CD14-positive monocyte (primary cell): ENCODE measurements around the gene CD151. TPM values are rescaled to one million over a fixed set of nuclear protein-coding genes. Genes with fewer than 3 reads are reported as not detected.

ENCODE experiments used
- DNase-seq, 3 donors: peaks; one replicate each; pipeline ENCODE4 v3.0.0-alpha.2; 2011 to 2022
- H2AFZ ChIP-seq: 2 replicates; pipeline ENCODE4 v1.6.0; 2012; ENCODE audit warnings: mild to moderate bottlenecking, low read depth, low read length, inconsistent platforms; ENCODE audit not compliant: insufficient read depth, poor library complexity, severe bottlenecking
- H3K27ac ChIP-seq, 2 donors: 1 replicate in 1 of 2; 2 replicates in 1 of 2; pipeline ENCODE4 v1.5.1; 2012 to 2013; ENCODE audit warnings: low read length in 2 of 2, control low read depth in 1 of 2, inconsistent platforms in 1 of 2, low read depth in 1 of 2, mild to moderate bottlenecking in 1 of 2
- H3K27me3 ChIP-seq, 2 donors: one replicate each; pipeline versions ENCODE4 v1.6.0 to v1.6.1; 2011 to 2013; ENCODE audit warnings: low read length in 2 of 2; ENCODE audit not compliant: control insufficient read depth in 2 of 2, insufficient read depth in 2 of 2
- H3K36me3 ChIP-seq, 2 donors: replicated peaks in 1 of 2; 1 replicate in 1 of 2; 2 replicates in 1 of 2; pipeline versions ENCODE4 v1.5.1 to v1.6.1; 2012 to 2013; ENCODE audit warnings: low read length in 2 of 2, control low read depth in 1 of 2, inconsistent platforms in 1 of 2, mild to moderate bottlenecking in 1 of 2; ENCODE audit not compliant: insufficient read depth in 2 of 2, control insufficient read depth in 1 of 2
- H3K4me1 ChIP-seq, 2 donors: 1 replicate in 1 of 2; 2 replicates in 1 of 2; pipeline versions ENCODE4 v1.5.1 to v1.6.1; 2012 to 2013; ENCODE audit warnings: low read length in 2 of 2, control low read depth in 1 of 2, inconsistent platforms in 1 of 2, mild to moderate bottlenecking in 1 of 2, moderate library complexity in 1 of 2; ENCODE audit not compliant: insufficient read depth in 2 of 2, control insufficient read depth in 1 of 2
- H3K4me2 ChIP-seq: replicated peaks from 2 replicates; pipeline ENCODE3; 2012; ENCODE audit warnings: low read length, moderate library complexity, mild to moderate bottlenecking; ENCODE audit not compliant: poor library complexity, severe bottlenecking; ENCODE audit errors: extremely low read depth
- H3K4me3 ChIP-seq, 3 experiments: fragments of 200-600 bp in 1 of 3; sonication (generic) in 1 of 3; replicated peaks in 1 of 3; 1 replicate in 2 of 3; 2 replicates in 1 of 3; pipeline ENCODE4 v1.5.1; 2011 to 2013; ENCODE audit warnings: low read length in 3 of 3, mild to moderate bottlenecking in 3 of 3, control low read depth in 2 of 3, low read depth in 2 of 3, inconsistent platforms in 1 of 3, moderate library complexity in 1 of 3
- H3K79me2 ChIP-seq: 2 replicates; pipeline ENCODE4 v1.6.0; 2012; ENCODE audit warnings: mild to moderate bottlenecking, control low read depth, inconsistent platforms, low read length, moderate library complexity; ENCODE audit not compliant: insufficient read depth
- H3K9ac ChIP-seq: 2 replicates; pipeline ENCODE4 v1.6.0; 2017; ENCODE audit warnings: low read length, mild to moderate bottlenecking; ENCODE audit not compliant: insufficient read depth, poor library complexity, severe bottlenecking
- H3K9me3 ChIP-seq, 2 donors: replicated peaks in 1 of 2; 1 replicate in 1 of 2; 2 replicates in 1 of 2; pipeline versions ENCODE4 v1.5.1 to v1.6.1; 2012 to 2013; ENCODE audit warnings: low read length in 2 of 2, control low read depth in 1 of 2; ENCODE audit not compliant: control insufficient read depth in 1 of 2, insufficient read depth in 1 of 2
- H4K20me1 ChIP-seq: 2 replicates; pipeline ENCODE4 v1.6.0; 2012; ENCODE audit warnings: mild to moderate bottlenecking, low read length, control low read depth, moderate library complexity; ENCODE audit not compliant: insufficient read depth
- H3K27ac Mint-ChIP-seq, 7 donors: one replicate each; pipeline ENCODE4 v1.8.0; 2020; ENCODE audit warnings: mild to moderate bottlenecking in 7 of 7, mixed read lengths in 7 of 7, moderate library complexity in 6 of 7, inconsistent platforms in 2 of 7
- H3K27me3 Mint-ChIP-seq, 3 donors: one replicate each; pipeline ENCODE4 v1.8.0; 2021 to 2022; ENCODE audit warnings: low read depth in 3 of 3, mild to moderate bottlenecking in 3 of 3, mixed read lengths in 3 of 3, moderate library complexity in 3 of 3, inconsistent platforms in 1 of 3
- H3K36me3 Mint-ChIP-seq, 2 donors: one replicate each; pipeline ENCODE4 v1.8.0; 2020; ENCODE audit warnings: mixed read lengths in 2 of 2, inconsistent platforms in 1 of 2, mild to moderate bottlenecking in 1 of 2
- H3K4me1 Mint-ChIP-seq: one replicate; pipeline ENCODE4 v1.8.0; 2020; ENCODE audit warnings: mild to moderate bottlenecking, mixed read lengths
- H3K4me3 Mint-ChIP-seq, 2 donors: one replicate each; pipeline ENCODE4 v1.8.0; 2020; ENCODE audit warnings: mild to moderate bottlenecking in 2 of 2, mixed read lengths in 2 of 2, moderate library complexity in 1 of 2
- H3K9me3 Mint-ChIP-seq, 7 donors: one replicate each; pipeline ENCODE4 v1.8.0; 2020 to 2022; ENCODE audit warnings: mixed read lengths in 7 of 7, mild to moderate bottlenecking in 6 of 7, moderate library complexity in 6 of 7, inconsistent platforms in 2 of 7
- WGBS: methylation state at CpG from one replicate; pipeline ENCODE4 v1.1.5; 2013; ENCODE audit warnings: missing lambda C conversion rate; ENCODE audit not compliant: insufficient coverage; 5-methylcytosine and 5-hydroxymethylcytosine counted together
- intact Hi-C, 2 donors: fragments of 100-400 bp; cut with micrococcal nuclease; formaldehyde crosslinking; loops; one replicate each; pipeline versions ENCODE4 v1.15.0 to v1.15.1; 2023
- polyA plus RNA-seq, 3 donors: library from polyadenylated mRNA; depleted of rRNA in 1 of 3; unstranded in 2 of 3; stranded (reverse) in 1 of 3; fragments of 300-500 nt in 2 of 3; fragments of >200 nt in 1 of 3; fragmentation: Illumina TruSeq in 2 of 3; gene quantifications; 1 replicate in 2 of 3; 2 replicates in 1 of 3; pipeline ENCODE4 v1.2.3, GENCODE V29; 2012 to 2021
- TF ChIP-seq, protein P1 (sequence below): fragments of 200-600 bp; IDR thresholded peaks from one replicate; pipeline ENCODE4 v1.8.0; 2022; ENCODE audit warnings: antibody characterized with exemption, mild to moderate bottlenecking

The CD151 gene
- polyA plus RNA-seq, 3 donors = 18.1 to 200 (median 57.4) TPM

DNA sequence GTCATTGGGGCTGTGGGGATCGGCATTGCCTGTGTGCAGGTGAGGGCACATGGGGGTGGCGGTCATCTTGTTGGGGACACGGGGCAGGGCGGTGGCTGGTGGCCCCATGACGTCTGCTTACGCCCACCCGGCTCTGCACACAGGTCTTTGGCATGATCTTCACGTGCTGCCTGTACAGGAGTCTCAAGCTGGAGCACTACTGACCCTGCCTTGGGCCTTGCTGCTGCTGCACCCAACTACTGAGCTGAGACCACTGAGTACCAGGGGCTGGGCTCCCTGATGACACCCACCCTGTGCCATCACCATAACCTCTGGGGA, 5.2 kb downstream of the CD151 start:
- peaks cover 38% of the 10 kb centered on the region for H3K4me1 Mint-ChIP-seq
- TF ChIP-seq, protein P1, sequence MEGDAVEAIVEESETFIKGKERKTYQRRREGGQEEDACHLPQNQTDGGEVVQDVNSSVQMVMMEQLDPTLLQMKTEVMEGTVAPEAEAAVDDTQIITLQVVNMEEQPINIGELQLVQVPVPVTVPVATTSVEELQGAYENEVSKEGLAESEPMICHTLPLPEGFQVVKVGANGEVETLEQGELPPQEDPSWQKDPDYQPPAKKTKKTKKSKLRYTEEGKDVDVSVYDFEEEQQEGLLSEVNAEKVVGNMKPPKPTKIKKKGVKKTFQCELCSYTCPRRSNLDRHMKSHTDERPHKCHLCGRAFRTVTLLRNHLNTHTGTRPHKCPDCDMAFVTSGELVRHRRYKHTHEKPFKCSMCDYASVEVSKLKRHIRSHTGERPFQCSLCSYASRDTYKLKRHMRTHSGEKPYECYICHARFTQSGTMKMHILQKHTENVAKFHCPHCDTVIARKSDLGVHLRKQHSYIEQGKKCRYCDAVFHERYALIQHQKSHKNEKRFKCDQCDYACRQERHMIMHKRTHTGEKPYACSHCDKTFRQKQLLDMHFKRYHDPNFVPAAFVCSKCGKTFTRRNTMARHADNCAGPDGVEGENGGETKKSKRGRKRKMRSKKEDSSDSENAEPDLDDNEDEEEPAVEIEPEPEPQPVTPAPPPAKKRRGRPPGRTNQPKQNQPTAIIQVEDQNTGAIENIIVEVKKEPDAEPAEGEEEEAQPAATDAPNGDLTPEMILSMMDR = no peak
- H3K4me3 ChIP-seq = no peak overlapping the region
- peaks cover 41 to 46% of the 10 kb centered on the region in 2 donors for H3K36me3 ChIP-seq
- H2AFZ ChIP-seq = no peak overlapping the region
- no peak overlapping the region for H3K9ac ChIP-seq
- peaks cover 35 to 49% of the 10 kb centered on the region in 2 donors for H3K4me1 ChIP-seq
- no peak overlapping the region for H3K27ac Mint-ChIP-seq
- H3K9me3 ChIP-seq = no peaks in the 10 kb centered on the region
- intact Hi-C loops = no loop called here
- no peak overlapping the region for H3K27ac ChIP-seq
- DNase-seq = no peak
- H3K4me2 ChIP-seq = no peak overlapping the region
- no peak overlapping the region for H3K4me3 Mint-ChIP-seq
- peaks cover 0 to 10% of the 10 kb centered on the region in 2 donors for H3K27me3 ChIP-seq
- peaks cover 91% of the 10 kb centered on the region for H4K20me1 ChIP-seq
- peaks cover 0 to 24% (median 5%) of the 10 kb centered on the region in 3 donors for H3K27me3 Mint-ChIP-seq
- H3K36me3 Mint-ChIP-seq = peaks cover 43 to 48% of the 10 kb centered on the region in 2 donors
- 90% methylated on average over 8 of the region's 8 CpGs for WGBS
- H3K9me3 Mint-ChIP-seq = peaks cover 0 to 3% (median 0%) of the 10 kb centered on the region in 7 donors
- peaks cover 50% of the 10 kb centered on the region for H3K79me2 ChIP-seq

DNA sequence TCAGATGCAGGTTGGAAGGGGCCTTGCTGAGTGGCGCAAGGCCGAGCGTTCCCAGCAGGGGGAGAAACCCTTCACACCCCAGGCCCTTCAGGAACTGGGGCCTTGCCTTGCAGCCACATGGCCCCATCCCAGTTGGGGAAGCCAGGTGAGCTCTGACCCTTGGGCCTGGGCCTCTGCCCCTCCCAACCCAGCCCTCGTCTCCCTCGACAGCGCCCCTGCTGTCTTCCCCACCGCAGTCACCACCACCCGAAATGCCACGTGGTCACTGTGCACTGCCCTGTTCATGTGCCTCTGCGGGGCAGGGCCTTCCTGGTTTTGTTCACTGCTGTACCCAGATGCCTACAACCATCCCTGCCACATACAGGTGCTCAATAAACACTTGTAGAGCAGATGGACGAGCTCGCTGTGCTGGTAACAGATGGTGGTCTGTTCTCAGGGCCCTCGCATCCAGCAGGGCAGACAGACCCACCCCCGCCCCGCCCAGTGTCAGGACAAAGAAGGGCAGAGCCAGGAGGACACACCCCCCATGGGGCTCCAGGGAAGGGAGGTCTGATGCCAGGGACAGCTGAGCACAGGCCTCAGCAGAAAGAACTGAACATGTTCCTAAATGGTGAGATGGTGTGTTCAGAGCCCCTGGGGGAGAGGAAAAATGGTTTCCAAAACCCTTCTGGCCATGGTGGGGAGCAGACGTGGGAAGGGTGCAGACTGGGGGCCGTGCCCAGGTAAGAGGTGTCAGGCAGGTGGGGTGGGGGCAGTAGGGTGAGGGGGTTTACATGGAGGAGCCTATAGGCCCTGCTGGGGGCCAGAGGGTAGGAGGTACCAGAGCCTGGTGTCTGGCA, 5.9 kb downstream of the CD151 start:
- Mint-ChIP-seq H3K27me3 (peaks cover 0 to 24% (median 8%) of the 10 kb centered on the region in 3 donors), H3K4me3 (no peak overlapping the region), H3K27ac (peak overlapping the region in 1 of 7 donors; percentile 69), H3K9me3 (peaks cover 0 to 3% (median 0%) of the 10 kb centered on the region in 7 donors), H3K4me1 (peaks cover 40% of the 10 kb centered on the region), H3K36me3 (peaks cover 43 to 48% of the 10 kb centered on the region in 2 donors)
- H3K36me3 ChIP-seq = peaks cover 41 to 46% of the 10 kb centered on the region in 2 donors
- H3K4me2 ChIP-seq = no peak overlapping the region
- H2AFZ ChIP-seq = no peak overlapping the region
- peaks cover 85% of the 10 kb centered on the region for H4K20me1 ChIP-seq
- peaks cover 0 to 10% of the 10 kb centered on the region in 2 donors for H3K27me3 ChIP-seq
- peaks cover 37 to 50% of the 10 kb centered on the region in 2 donors for H3K4me1 ChIP-seq
- WGBS = 82% methylated on average over 14 of the region's 17 CpGs
- H3K27ac ChIP-seq = no peak overlapping the region
- H3K9me3 ChIP-seq = no peaks in the 10 kb centered on the region
- intact Hi-C loops = no loop called here
- peaks cover 44% of the 10 kb centered on the region for H3K79me2 ChIP-seq
- TF ChIP-seq, protein P1 = no peak
- H3K4me3 ChIP-seq = no peak overlapping the region
- no peak for DNase-seq
- no peak overlapping the region for H3K9ac ChIP-seq
